Esophagus mucosa (tissue), 1 donor: ENCODE results near the gene CR1. TPM values are rescaled to one million over a fixed set of nuclear protein-coding genes. Genes with fewer than 3 reads are reported as not detected.
A peak's percentile ranks its signal among the peaks of the same experiment; 100 is the strongest.
"Not testable (repeated sequence)": the region's sequence is repeated elsewhere in the genome, so short reads cannot be mapped to it uniquely, and the experiment has no call there.

Experiments used
- ATAC-seq: fragments of 200-7000 bp; cut with Tn5 transposase; one replicate; pipeline ENCODE4 v1.9.1; 2020
- total RNA-seq: library from RNA; stranded (reverse); gene quantifications from one replicate; pipeline ENCODE4 v1.2.4, GENCODE V29; 2023
- donor health status: DM: yes; HTN: yes; CAD: no.

CR1 gene
- total RNA-seq, 1 donor from 2014 or later = 0.96 TPM

- ATAC-seq = not testable (repeated sequence)
Observed at GRCh38 chr1:207591205-207591604, 95.2 kb downstream of the CR1 start.

- not testable (repeated sequence) for ATAC-seq
Observed at GRCh38 chr1:207594095-207594494, 98.1 kb downstream of the CR1 start.

GRCh38 chr1:207603777-207604176 is 107.8 kb downstream of the CR1 start:
- ATAC-seq = no peak

- ATAC-seq = no peak
Observed at GRCh38 chr1:207605444-207606361, 109.7 kb downstream of the CR1 start.

GRCh38 chr1:207606362-207606755 is 110.4 kb downstream of the CR1 start:
- ATAC-seq = no peak

GRCh38 chr1:207612762-207613161 is 116.8 kb downstream of the CR1 start:
- no peak for ATAC-seq

- ATAC-seq = peak; percentile 78
Observed at GRCh38 chr1:207619871-207620542, 124.0 kb downstream of the CR1 start.

- no peak for ATAC-seq
Observed at GRCh38 chr1:207620543-207620893, 124.6 kb downstream of the CR1 start.

- not testable (repeated sequence) for ATAC-seq
Observed at GRCh38 chr1:207625504-207626071, 129.6 kb downstream of the CR1 start.

GRCh38 chr1:207626972-207627337 is 131.0 kb downstream of the CR1 start:
- no peak for ATAC-seq

- ATAC-seq = no peak
Observed at GRCh38 chr1:207627496-207627895, 131.5 kb downstream of the CR1 start.

- no peak for ATAC-seq
Observed at GRCh38 chr1:207628776-207629175, 132.8 kb downstream of the CR1 start.

GRCh38 chr1:207631137-207631536 is 135.2 kb downstream of the CR1 start:
- no peak for ATAC-seq

GRCh38 chr1:207633226-207633625 is 137.3 kb downstream of the CR1 start:
- no peak for ATAC-seq

- ATAC-seq = not testable (repeated sequence)
Observed at GRCh38 chr1:207633699-207634289, 137.8 kb downstream of the CR1 start.

- not testable (repeated sequence) for ATAC-seq
Observed at GRCh38 chr1:207634293-207634692, 138.3 kb downstream of the CR1 start.

GRCh38 chr1:207635569-207636186 is 139.7 kb downstream of the CR1 start:
- not testable (repeated sequence) for ATAC-seq

GRCh38 chr1:207638487-207639145 is 142.7 kb downstream of the CR1 start:
- ATAC-seq = not testable (repeated sequence)

GRCh38 chr1:207639362-207639761 is 143.4 kb downstream of the CR1 start:
- ATAC-seq = not testable (repeated sequence)

GRCh38 chr1:207644166-207644851 is 148.4 kb downstream of the CR1 start:
- ATAC-seq = no peak

GRCh38 chr1:207644852-207645634 is 149.1 kb downstream of the CR1 start, which contains the start of gene CR1L:
Gene CR1L (plus strand): TSS chr1:207645133. CDS start chr1:207645234, 101 bp downstream.
- peak; percentile 92 for ATAC-seq
